Vagina (tissue), 2 donors: Measurements from ENCODE around the gene KCNE4.

ENCODE experiments used
- CTCF ChIP-seq, 3 experiments: fragments of 450-650 bp in 2 of 3; fragments of 200-600 bp in 1 of 3; sonication (generic) in 1 of 3; IDR thresholded peaks; one replicate each; pipeline ENCODE4 v1.5.1; 2017 to 2019; ENCODE audit warnings: antibody characterized with exemption in 3 of 3, mild to moderate bottlenecking in 2 of 3, moderate library complexity in 2 of 3
- POLR2AphosphoS5 ChIP-seq, 2 donors: sonication (generic); formaldehyde crosslinking; IDR thresholded peaks; one replicate each; pipeline ENCODE4 v1.9.0; 2017; ENCODE audit warnings: antibody characterized with exemption in 2 of 2, mild to moderate bottlenecking in 2 of 2, low read depth in 1 of 2; ENCODE audit not compliant: insufficient read depth in 1 of 2

GRCh38 chr2:223048519-223048918 is 3.5 kb upstream of the KCNE4 start:
- TF ChIP-seq CTCF (IDR thresholded peaks at IDR 0.05) (no peak), POLR2AphosphoS5 (IDR thresholded peaks at IDR 0.05; ENCODE audit: insufficient read depth in 1 of 2, low read depth in 1 of 2) (no peak)
